Panc1 (cell line): Measurements from ENCODE around the gene SERPINE2. TPM values are rescaled to one million over a fixed set of nuclear protein-coding genes. Genes with fewer than 3 reads are reported as not detected.
"Not testable (repeated sequence)": the region's sequence is repeated elsewhere in the genome, so short reads cannot be mapped to it uniquely, and the experiment has no call there.

ENCODE experiments used
- ATAC-seq: fragments of 200-7000 bp; cut with Tn5 transposase; 2 replicates; pipeline ENCODE4 v1.9.1; 2020; ENCODE audit warnings: mild to moderate bottlenecking, moderate library complexity
- BruUV-seq: library from RNA; stranded (reverse); fragments of 400-500 nt; replicated peaks from 2 replicates; lab custom pipeline; 2021; lab: Mats Ljungman, UMichigan
- CTCF ChIA-PET: fragments of 300-600 bp; sonication (Branson Sonifier 250); formaldehyde crosslinking; loops from one replicate; lab custom pipeline; 2022; ENCODE audit warnings: antibody characterized with exemption; lab: Charles Lee
- POLR2A ChIA-PET: fragments of 300-600 bp; sonication (Branson Sonifier 250); formaldehyde crosslinking; loops from one replicate; lab custom pipeline; 2022; ENCODE audit warnings: antibody characterized with exemption; lab: Charles Lee
- DNase-seq: peaks from one replicate; pipeline ENCODE4 v3.0.0-alpha.2; 2010; ENCODE audit warnings: low read depth, low spot score
- H3K27ac ChIP-seq: 2 replicates; pipeline ENCODE4 v1.5.1; 2011; ENCODE audit warnings: mild to moderate bottlenecking, low read length, inconsistent platforms
- H3K27me3 ChIP-seq: fragments of 200-500 bp; sonication (Bioruptor generic); 2 replicates; pipeline ENCODE4 v1.6.0; 2014; ENCODE audit warnings: low read length, inconsistent platforms; ENCODE audit not compliant: control insufficient read depth, insufficient read depth
- H3K36me3 ChIP-seq: fragments of 200-500 bp; sonication (Bioruptor generic); 2 replicates; pipeline ENCODE4 v1.5.1; 2014; ENCODE audit warnings: inconsistent platforms, mild to moderate bottlenecking, low read length, moderate library complexity; ENCODE audit not compliant: control insufficient read depth, insufficient read depth
- H3K4me1 ChIP-seq: 2 replicates; pipeline ENCODE4 v1.5.1; 2011; ENCODE audit warnings: inconsistent platforms, mild to moderate bottlenecking, low read length, moderate library complexity; ENCODE audit not compliant: control insufficient read depth, insufficient read depth
- H3K4me3 ChIP-seq, 2 experiments: 2 replicates each; pipeline ENCODE4 v1.5.1; 2011 to 2012; ENCODE audit warnings: low read depth in 2 of 2, low read length in 2 of 2, mild to moderate bottlenecking in 2 of 2, inconsistent platforms in 1 of 2, moderate library complexity in 1 of 2
- H3K9me3 ChIP-seq: fragments of 200-500 bp; sonication (Bioruptor generic); 2 replicates; pipeline ENCODE4 v1.5.1; 2014; ENCODE audit warnings: low read depth, mild to moderate bottlenecking, inconsistent platforms, low read length, moderate library complexity; ENCODE audit not compliant: control insufficient read depth, insufficient read depth
- CTCF ChIP-seq: fragments of 450-650 bp; IDR thresholded peaks from 2 replicates; pipeline ENCODE4 v1.5.1; 2017; ENCODE audit warnings: mild to moderate bottlenecking
- POLR2AphosphoS5 ChIP-seq: IDR thresholded peaks from 2 replicates; pipeline ENCODE4 v1.6.1; 2012; ENCODE audit warnings: mild to moderate bottlenecking, low read depth, low read length, moderate library complexity
- TCF7L2 ChIP-seq: IDR thresholded peaks from 2 replicates; pipeline ENCODE4 v1.6.1; 2011; ENCODE audit warnings: mild to moderate bottlenecking, low read depth, low read length, inconsistent platforms
- in situ Hi-C: cut with HindIII; loops from 2 replicates; pipeline ENCODE4 v1.10.0; 2016; ENCODE audit warnings: low sequenced_read_pairs, low pct_unique_long_range_greater_than_20kb
- intact Hi-C: fragments of 100-400 bp; cut with micrococcal nuclease; formaldehyde crosslinking; loops from one replicate; pipeline ENCODE4 v1.10.0; 2022; ENCODE audit not compliant: unreplicated experiment
- total RNA-seq: library from RNA; stranded (reverse); gene quantifications from one replicate; pipeline ENCODE4 v1.2.1, GENCODE V29; 2021; ENCODE audit not compliant: unreplicated experiment
- TF ChIP-seq, protein P1 (sequence below), 2 experiments: IDR thresholded peaks; 2 replicates each; pipeline ENCODE4 v1.6.1; 2011 to 2012; ENCODE audit warnings: low read depth in 2 of 2, control low read depth in 1 of 2, low read length in 1 of 2, mild to moderate bottlenecking in 1 of 2, moderate library complexity in 1 of 2; ENCODE audit not compliant: insufficient read depth in 1 of 2

The SERPINE2 gene
- total RNA-seq, 1 experiment from 2014 or later, result 3.1 TPM

- Histone ChIP-seq H3K27me3 (no peaks in the 10 kb centered on the region), H3K27ac (no peak overlapping the region), H3K36me3 (no peaks in the 10 kb centered on the region; the same call in 1 of the 2 replicates), H3K4me1 (peaks cover 21% of the 10 kb centered on the region), H3K9me3 (no peaks in the 10 kb centered on the region), H3K4me3 (no peak overlapping the region)
- TF ChIP-seq, protein P1, sequence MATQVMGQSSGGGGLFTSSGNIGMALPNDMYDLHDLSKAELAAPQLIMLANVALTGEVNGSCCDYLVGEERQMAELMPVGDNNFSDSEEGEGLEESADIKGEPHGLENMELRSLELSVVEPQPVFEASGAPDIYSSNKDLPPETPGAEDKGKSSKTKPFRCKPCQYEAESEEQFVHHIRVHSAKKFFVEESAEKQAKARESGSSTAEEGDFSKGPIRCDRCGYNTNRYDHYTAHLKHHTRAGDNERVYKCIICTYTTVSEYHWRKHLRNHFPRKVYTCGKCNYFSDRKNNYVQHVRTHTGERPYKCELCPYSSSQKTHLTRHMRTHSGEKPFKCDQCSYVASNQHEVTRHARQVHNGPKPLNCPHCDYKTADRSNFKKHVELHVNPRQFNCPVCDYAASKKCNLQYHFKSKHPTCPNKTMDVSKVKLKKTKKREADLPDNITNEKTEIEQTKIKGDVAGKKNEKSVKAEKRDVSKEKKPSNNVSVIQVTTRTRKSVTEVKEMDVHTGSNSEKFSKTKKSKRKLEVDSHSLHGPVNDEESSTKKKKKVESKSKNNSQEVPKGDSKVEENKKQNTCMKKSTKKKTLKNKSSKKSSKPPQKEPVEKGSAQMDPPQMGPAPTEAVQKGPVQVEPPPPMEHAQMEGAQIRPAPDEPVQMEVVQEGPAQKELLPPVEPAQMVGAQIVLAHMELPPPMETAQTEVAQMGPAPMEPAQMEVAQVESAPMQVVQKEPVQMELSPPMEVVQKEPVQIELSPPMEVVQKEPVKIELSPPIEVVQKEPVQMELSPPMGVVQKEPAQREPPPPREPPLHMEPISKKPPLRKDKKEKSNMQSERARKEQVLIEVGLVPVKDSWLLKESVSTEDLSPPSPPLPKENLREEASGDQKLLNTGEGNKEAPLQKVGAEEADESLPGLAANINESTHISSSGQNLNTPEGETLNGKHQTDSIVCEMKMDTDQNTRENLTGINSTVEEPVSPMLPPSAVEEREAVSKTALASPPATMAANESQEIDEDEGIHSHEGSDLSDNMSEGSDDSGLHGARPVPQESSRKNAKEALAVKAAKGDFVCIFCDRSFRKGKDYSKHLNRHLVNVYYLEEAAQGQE (IDR thresholded peaks at IDR 0.05; ENCODE audit: insufficient read depth in 1 of 2, low read depth in 2 of 2, low read length in 1 of 2), result no peak
- DNase-seq (no peak), ATAC-seq (no peak)
- intact Hi-C loops (no loop called here), in situ Hi-C loops (no loop called here)
- TSS peak; percentile 12 for BruUV-seq
- ChIA-PET POLR2A (interaction anchor here (0.6 kb wide), 3 partner anchors 10 to 129 kb away, joined by 3 to 8 read pairs (median 4); no protein-coding TSS in a partner anchor), CTCF (no interaction called here)
Observed at GRCh38 chr2:223941579-223942277, 97.4 kb downstream of the SERPINE2 start.

DNA sequence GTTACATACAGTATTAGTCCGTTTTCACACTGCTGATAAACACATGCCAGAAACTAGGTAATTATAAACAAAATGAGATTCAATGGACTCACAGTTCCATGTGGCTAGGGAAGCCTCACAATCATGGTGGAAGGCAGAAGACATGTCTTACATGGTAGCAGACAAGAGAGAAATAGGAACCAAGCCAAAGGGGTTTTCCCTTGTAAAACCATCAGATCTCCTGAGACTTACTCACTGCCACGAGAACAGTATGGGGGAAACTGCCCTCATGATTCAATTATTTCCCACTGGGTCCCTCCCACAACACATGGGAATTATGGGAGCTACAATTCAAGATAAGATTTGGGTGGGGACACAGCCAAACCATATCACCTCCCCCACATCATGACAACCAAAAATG is 99.6 kb downstream of the SERPINE2 start:
- H3K36me3 ChIP-seq, CTCF ChIA-PET, ATAC-seq, BruUV-seq, H3K27ac ChIP-seq, H3K4me3 ChIP-seq, DNase-seq, intact Hi-C loops, H3K27me3 ChIP-seq, in situ Hi-C loops, H3K9me3 ChIP-seq, POLR2A ChIA-PET: not testable (repeated sequence)
- H3K4me1 ChIP-seq, result peaks cover 16% of the 10 kb centered on the region

- H3K27me3 ChIP-seq, result no peaks in the 10 kb centered on the region
- H3K27ac ChIP-seq, result no peak overlapping the region
- no peak for TF ChIP-seq CTCF
- no peak for TF ChIP-seq POLR2AphosphoS5
- no peak for TF ChIP-seq TCF7L2
- TF ChIP-seq, protein P1 (IDR thresholded peaks at IDR 0.05; ENCODE audit: insufficient read depth in 1 of 2, low read depth in 2 of 2, low read length in 1 of 2), result no peak
- no peak for ATAC-seq
- no peak for DNase-seq
- intact Hi-C loops (no loop called here), in situ Hi-C loops (no loop called here)
- no peak overlapping the region for H3K4me3 ChIP-seq
- H3K4me1 ChIP-seq, result peaks cover 10% of the 10 kb centered on the region; the same call in 1 of the 2 replicates
- CTCF ChIA-PET, result no interaction called here
- H3K9me3 ChIP-seq, result no peaks in the 10 kb centered on the region
- POLR2A ChIA-PET, result no interaction called here
- no peaks in the 10 kb centered on the region for H3K36me3 ChIP-seq
- BruUV-seq, result no TSS peak
Observed at GRCh38 chr2:223937535-223937934, 101.6 kb downstream of the SERPINE2 start.
